GM19452 (cell line): ENCODE measurements around the gene ANKRD27.
"Not testable (repeated sequence)": the region's sequence is repeated elsewhere in the genome, so short reads cannot be mapped to it uniquely, and the experiment has no call there.

Experiments
- ATAC-seq: cut with Tn5 transposase; IDR thresholded peaks from one replicate; pipeline ENCODE4 v1.9.1; 2021; ENCODE audit not compliant: unreplicated experiment

The ANKRD27 gene

GRCh38 chr19:32674931-32675719 lies at the start of gene ANKRD27:
TSS of gene ANKRD27 (minus strand) at chr19:32675180. CDS start at chr19:32659015, 16,165 bp downstream.
- ATAC-seq, result peak; percentile 97

- no peak for ATAC-seq
These were observed 45.9 kb upstream of the ANKRD27 start for GRCh38 chr19:32720936-32721250.

GRCh38 chr19:32720216-32720935 lies 45.4 kb upstream of the ANKRD27 start:
- no peak for ATAC-seq

- ATAC-seq, result no peak
These were observed 44.7 kb upstream of the ANKRD27 start, which contains the start of gene TDRD12 for GRCh38 chr19:32719611-32720059. TSS of gene TDRD12 (plus strand) at chr19:32719767. CDS start at chr19:32720073, 306 bp downstream.

GRCh38 chr19:32718286-32718685 lies 43.3 kb upstream of the ANKRD27 start:
- ATAC-seq, result no peak

GRCh38 chr19:32717496-32717895 lies 42.5 kb upstream of the ANKRD27 start:
- ATAC-seq, result no peak

- not testable (repeated sequence) for ATAC-seq
These were observed 41.2 kb upstream of the ANKRD27 start for GRCh38 chr19:32716203-32716602.

GRCh38 chr19:32711747-32712146 lies 36.8 kb upstream of the ANKRD27 start:
- no peak for ATAC-seq

- no peak for ATAC-seq
These were observed 34.1 kb upstream of the ANKRD27 start for GRCh38 chr19:32709032-32709431.

GRCh38 chr19:32708457-32708856 lies 33.5 kb upstream of the ANKRD27 start:
- ATAC-seq, result no peak

- not testable (repeated sequence) for ATAC-seq
These were observed 29.0 kb upstream of the ANKRD27 start for GRCh38 chr19:32704006-32704405.

- no peak for ATAC-seq
These were observed 27.0 kb upstream of the ANKRD27 start for GRCh38 chr19:32702010-32702409.

GRCh38 chr19:32700129-32700528 lies 25.1 kb upstream of the ANKRD27 start:
- not testable (repeated sequence) for ATAC-seq

GRCh38 chr19:32696771-32697170 lies 21.8 kb upstream of the ANKRD27 start:
- not testable (repeated sequence) for ATAC-seq

- not testable (repeated sequence) for ATAC-seq
These were observed 20.5 kb upstream of the ANKRD27 start for GRCh38 chr19:32695506-32695905.

GRCh38 chr19:32694851-32695250 lies 19.9 kb upstream of the ANKRD27 start:
- not testable (repeated sequence) for ATAC-seq

- ATAC-seq, result not testable (repeated sequence)
These were observed 19.3 kb upstream of the ANKRD27 start for GRCh38 chr19:32694316-32694715.

- not testable (repeated sequence) for ATAC-seq
These were observed 18.4 kb upstream of the ANKRD27 start for GRCh38 chr19:32693151-32694108.

GRCh38 chr19:32692727-32693061 lies 17.7 kb upstream of the ANKRD27 start:
- ATAC-seq, result no peak

GRCh38 chr19:32691952-32692726 lies 17.2 kb upstream of the ANKRD27 start:
- ATAC-seq, result peak; percentile 51
